B cell (primary cell): ENCODE results near the gene SENP8. TPM values are rescaled to one million over a fixed set of nuclear protein-coding genes. Genes with fewer than 3 reads are reported as not detected.

Experiments
- ATAC-seq: fragments of 200-7000 bp; cut with Tn5 transposase; one replicate; pipeline ENCODE4 v1.10.0; 2021; ENCODE audit warnings: low read depth, mild to moderate bottlenecking, moderate number of reproducible peaks, moderate library complexity
- CTCF ChIA-PET: fragments of 350-600 bp; sonication (Branson Sonifier 250); formaldehyde crosslinking; loops from one replicate; lab custom pipeline; 2021; ENCODE audit warnings: antibody characterized with exemption, inconsistent platforms; lab: Charles Lee
- POLR2A ChIA-PET: fragments of 350-600 bp; sonication (Branson Sonifier 250); formaldehyde crosslinking; loops from one replicate; lab custom pipeline; 2021; ENCODE audit warnings: antibody characterized with exemption; lab: Charles Lee
- DNase-seq: peaks from one replicate; pipeline ENCODE4 v3.0.0; 2013
- H2AFZ ChIP-seq: 2 replicates; pipeline ENCODE4 v1.6.1; 2012; ENCODE audit warnings: mild to moderate bottlenecking, low read depth, low read length; ENCODE audit not compliant: insufficient read depth, poor library complexity, severe bottlenecking
- H3K27ac ChIP-seq, 2 donors: 1 replicate in 1 of 2; 2 replicates in 1 of 2; pipeline ENCODE4 v1.5.1; 2012 to 2013; ENCODE audit warnings: low read length in 2 of 2, mild to moderate bottlenecking in 2 of 2, moderate library complexity in 1 of 2
- H3K27me3 ChIP-seq, 4 experiments: fragments of 200-600 bp in 1 of 4; sonication (generic) in 1 of 4; replicated peaks in 1 of 4; 1 replicate in 2 of 4; 2 replicates in 2 of 4; pipeline versions ENCODE4 v1.6.1 to v1.7.0; 2013 to 2016; ENCODE audit warnings: low read length in 3 of 4, mild to moderate bottlenecking in 2 of 4, mixed read lengths in 1 of 4, moderate library complexity in 1 of 4; ENCODE audit not compliant: insufficient read depth in 4 of 4, control insufficient read depth in 3 of 4; ENCODE audit errors: control extremely low read depth in 1 of 4
- H3K36me3 ChIP-seq, 2 experiments: replicated peaks in 1 of 2; 1 replicate in 1 of 2; 2 replicates in 1 of 2; pipeline versions ENCODE4 v1.6.1 to v1.7.1; 2013; ENCODE audit warnings: low read length in 1 of 2; ENCODE audit not compliant: insufficient read depth in 2 of 2, control insufficient read depth in 1 of 2; ENCODE audit errors: control extremely low read depth in 1 of 2, extremely low read depth in 1 of 2
- H3K4me1 ChIP-seq, 2 donors: fragments of 200-600 bp in 1 of 2; sonication (generic) in 1 of 2; 1 replicate in 1 of 2; 2 replicates in 1 of 2; pipeline versions ENCODE4 v1.5.1 to v1.6.1; 2013 to 2017; ENCODE audit warnings: low read length in 2 of 2; ENCODE audit not compliant: control insufficient read depth in 2 of 2, insufficient read depth in 2 of 2
- H3K4me2 ChIP-seq: replicated peaks from 2 replicates; pipeline ENCODE3; 2012; ENCODE audit warnings: mild to moderate bottlenecking, low read depth, low read length; ENCODE audit not compliant: poor library complexity, severe bottlenecking
- H3K4me3 ChIP-seq, 5 experiments: fragments of 200-600 bp in 1 of 5; sonication (generic) in 1 of 5; 1 replicate in 3 of 5; 2 replicates in 2 of 5; pipeline versions ENCODE4 v1.5.1 to v1.7.0; 2011 to 2016; ENCODE audit warnings: low read length in 4 of 5, mild to moderate bottlenecking in 4 of 5, low read depth in 2 of 5, control low read depth in 1 of 5, moderate library complexity in 1 of 5; ENCODE audit not compliant: insufficient read depth in 1 of 5; ENCODE audit errors: control extremely low read depth in 1 of 5, extremely low read depth in 1 of 5
- H3K79me2 ChIP-seq: fragments of 200-600 bp; sonication (generic); one replicate; pipeline ENCODE4 v1.6.0; 2016; ENCODE audit warnings: low read length; ENCODE audit not compliant: control insufficient read depth, insufficient read depth
- H3K9ac ChIP-seq: fragments of 200-600 bp; sonication (generic); 2 replicates; pipeline ENCODE4 v1.6.1; 2017; ENCODE audit warnings: mild to moderate bottlenecking, low read length, moderate library complexity
- H3K9me3 ChIP-seq, 3 donors: one replicate each; pipeline versions ENCODE4 v1.6.1 to v1.7.1; 2013; ENCODE audit warnings: low read length in 2 of 3; ENCODE audit not compliant: control insufficient read depth in 2 of 3, insufficient read depth in 1 of 3; ENCODE audit errors: control extremely low read depth in 1 of 3
- H4K20me1 ChIP-seq: 2 replicates; pipeline ENCODE4 v1.6.0; 2012; ENCODE audit warnings: mild to moderate bottlenecking, low read length; ENCODE audit not compliant: insufficient read depth, control insufficient read depth, poor library complexity, severe bottlenecking
- H3K27ac Mint-ChIP-seq: one replicate; pipeline ENCODE4 v1.8.0; 2021; ENCODE audit warnings: mixed read lengths
- H3K27me3 Mint-ChIP-seq: one replicate; pipeline ENCODE4 v1.8.0; 2021; ENCODE audit warnings: mixed read lengths
- H3K4me1 Mint-ChIP-seq: one replicate; pipeline ENCODE4 v1.8.0; 2021; ENCODE audit warnings: mixed read lengths
- H3K4me3 Mint-ChIP-seq: one replicate; pipeline ENCODE4 v1.8.0; 2021; ENCODE audit warnings: mixed read lengths
- H3K9me3 Mint-ChIP-seq: one replicate; pipeline ENCODE4 v1.8.0; 2022; ENCODE audit warnings: mixed read lengths; ENCODE audit not compliant: insufficient read depth
- CTCF ChIP-seq: fragments of 200-600 bp; IDR thresholded peaks from one replicate; pipeline ENCODE4 v1.8.0; 2022; ENCODE audit warnings: antibody characterized with exemption, mild to moderate bottlenecking
- EZH2 ChIP-seq: IDR thresholded peaks from 2 replicates; pipeline ENCODE4 v1.6.1; 2012; ENCODE audit warnings: borderline replicate concordance, low read depth, mild to moderate bottlenecking, moderate library complexity, low read length; ENCODE audit not compliant: insufficient read depth, poor library complexity, severe bottlenecking
- WGBS: methylation state at CpG from one replicate; pipeline ENCODE4 v1.1.5; 2013; ENCODE audit warnings: missing lambda C conversion rate; ENCODE audit not compliant: insufficient coverage; 5-methylcytosine and 5-hydroxymethylcytosine counted together
- intact Hi-C: fragments of 100-400 bp; cut with micrococcal nuclease; formaldehyde crosslinking; loops from one replicate; pipeline ENCODE4 v1.10.0; 2022
- polyA plus RNA-seq: library from polyadenylated mRNA; depleted of rRNA; stranded (reverse); fragments of >200 nt; gene quantifications from 2 replicates; pipeline ENCODE4 v1.2.3, GENCODE V29; 2012
- total RNA-seq, 2 donors: library from RNA; stranded (reverse); fragments of 120-200 nt in 1 of 2; gene quantifications; 1 replicate in 1 of 2; 2 replicates in 1 of 2; pipeline versions ENCODE4 v1.2.3 to v1.2.4, GENCODE V29; 2013 to 2022

The SENP8 gene
- total and polyA plus RNA-seq, 2 donors (not counting 1 experiment from before 2014, with no cell fraction given): 0.62 to 0.69 TPM

- no peaks in the 10 kb centered on the region for H3K9me3 Mint-ChIP-seq
- Histone ChIP-seq H3K9ac (no peak overlapping the region), H3K36me3 (no peaks in the 10 kb centered on the region), H3K4me3 (no peak overlapping the region), H3K4me1 (no peaks in the 10 kb centered on the region), H2AFZ (no peak overlapping the region), H3K27me3 (peaks cover 0 to 5% (median 0%) of the 10 kb centered on the region in 4 experiments), H3K4me2 (no peak overlapping the region), H3K9me3 (no peaks in the 10 kb centered on the region), H3K27ac (no peak overlapping the region), H4K20me1 (no peaks in the 10 kb centered on the region), H3K79me2 (no peaks in the 10 kb centered on the region)
- no peak for DNase-seq
- ATAC-seq: no peak
- 100% methylated on average over 2 of the region's 3 CpGs for WGBS
- no peak overlapping the region for H3K27ac Mint-ChIP-seq
- CTCF ChIA-PET: interaction anchor here (0.6 to 0.8 kb wide), 2 partner anchors 9 to 433 kb away, joined by 3 to 4 read pairs; no protein-coding TSS in a partner anchor
- POLR2A ChIA-PET: no interaction called here
- no peak overlapping the region for H3K4me3 Mint-ChIP-seq
- no peak for TF ChIP-seq EZH2
- TF ChIP-seq CTCF: no peak
- peaks cover 38% of the 10 kb centered on the region for H3K27me3 Mint-ChIP-seq
- H3K4me1 Mint-ChIP-seq: no peaks in the 10 kb centered on the region
- intact Hi-C loops: no loop called here
Observed at GRCh38 chr15:72176743-72177142, 58.5 kb downstream of the SENP8 start.

DNA sequence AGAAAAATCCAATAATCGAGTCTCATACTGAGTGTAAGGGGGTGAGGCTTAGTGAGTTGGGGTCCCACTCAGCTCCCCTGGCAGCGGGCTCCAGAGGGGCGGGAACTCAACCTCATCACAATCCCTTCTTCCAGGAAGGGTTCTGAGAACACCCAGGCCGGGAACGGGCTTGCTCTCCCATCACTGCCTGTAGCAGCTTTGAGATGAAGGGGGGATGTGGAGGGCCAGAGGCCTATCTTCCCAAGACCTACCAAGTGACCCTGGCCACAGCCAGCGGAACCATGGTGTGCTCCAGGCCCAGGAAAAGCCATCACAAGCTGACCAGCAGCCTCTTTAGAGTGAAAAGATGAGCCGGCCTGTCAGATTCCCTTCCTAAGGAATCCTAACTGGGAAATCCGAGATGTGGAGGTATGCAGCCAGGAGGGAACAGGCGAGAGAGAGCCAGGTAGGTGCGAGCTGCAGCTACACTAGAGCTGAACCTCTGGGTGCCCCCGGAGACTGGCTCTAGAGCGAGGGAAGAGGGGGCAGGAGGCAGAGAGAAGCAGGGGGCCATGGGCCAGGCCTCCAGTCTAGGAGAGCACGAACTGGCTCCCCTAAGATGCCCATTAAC is 60.9 kb downstream of the SENP8 start:
- no peak for TF ChIP-seq CTCF
- no peak for TF ChIP-seq EZH2
- CTCF ChIA-PET: interaction anchor here (1.6 kb wide), 1 partner anchor 21 kb away, joined by 3 read pairs; no protein-coding TSS in a partner anchor
- H3K27me3 Mint-ChIP-seq: peaks cover 42% of the 10 kb centered on the region

More for the DNA sequence above, 60.9 kb downstream of the SENP8 start:
- Histone ChIP-seq H3K9ac (no peak overlapping the region), H3K27ac (no peak overlapping the region), H3K4me3 (no peak overlapping the region), H2AFZ (no peak overlapping the region), H3K36me3 (no peaks in the 10 kb centered on the region), H3K79me2 (no peaks in the 10 kb centered on the region), H4K20me1 (no peaks in the 10 kb centered on the region), H3K4me1 (no peaks in the 10 kb centered on the region), H3K4me2 (no peak overlapping the region), H3K27me3 (peaks cover 0 to 18% (median 2%) of the 10 kb centered on the region in 4 experiments), H3K9me3 (no peaks in the 10 kb centered on the region)
- DNase-seq (no peak), ATAC-seq (no peak)
- intact Hi-C loops: no loop called here
- Mint-ChIP-seq H3K4me1 (no peaks in the 10 kb centered on the region), H3K9me3 (no peaks in the 10 kb centered on the region), H3K27ac (no peak overlapping the region), H3K4me3 (no peak overlapping the region)
- POLR2A ChIA-PET: no interaction called here
- 96% methylated on average over 6 of the region's 13 CpGs for WGBS
